Colonic mucosa (tissue), 4 donors: ENCODE results near the gene ACBD6. TPM values are rescaled to one million over a fixed set of nuclear protein-coding genes. Genes with fewer than 3 reads are reported as not detected.

Source experiments
- DNase-seq: peaks from one replicate; pipeline ENCODE4 v3.0.0-alpha.2; 2020
- H3K27ac ChIP-seq: fragments of 200-600 bp; one replicate; pipeline ENCODE4 v1.8.0; 2021
- H3K27me3 ChIP-seq: fragments of 200-600 bp; one replicate; pipeline ENCODE4 v1.8.0; 2021
- H3K36me3 ChIP-seq: fragments of 200-600 bp; one replicate; pipeline ENCODE4 v1.8.0; 2021
- H3K4me1 ChIP-seq: fragments of 200-600 bp; one replicate; pipeline ENCODE4 v1.8.0; 2021; ENCODE audit warnings: mild to moderate bottlenecking
- H3K4me3 ChIP-seq: fragments of 200-600 bp; one replicate; pipeline ENCODE4 v1.8.0; 2021
- H3K9ac ChIP-seq, 2 donors: one replicate each; pipeline ENCODE4 v1.7.0; 2013; ENCODE audit warnings: control low read depth in 2 of 2, low read depth in 2 of 2, low read length in 2 of 2
- H3K9me3 ChIP-seq: fragments of 200-600 bp; one replicate; pipeline ENCODE4 v1.8.0; 2021
- intact Hi-C: fragments of 100-400 bp; cut with DNase I; formaldehyde crosslinking; loops from one replicate; pipeline ENCODE4 v1.14.1; 2022
- total RNA-seq, 2 donors: library from RNA; stranded (reverse); fragmentation: NEBNext Ultra II Directional in 1 of 2; extraction: Animal tissue kit (Norgen Biotek cat#: 25700) in 1 of 2; gene quantifications; one replicate each; pipeline ENCODE4 v1.2.1, GENCODE V29; 2021
- TF ChIP-seq, protein P1 (sequence below): fragments of 200-600 bp; IDR thresholded peaks from one replicate; pipeline ENCODE4 v1.8.0; 2022; ENCODE audit warnings: antibody characterized with exemption, mild to moderate bottlenecking
- donor health status: healthy.
- donor health status: DM: no; HTN: no; CAD: no.
- donor health status: DM: no; HTN: no; CAD: no.

ACBD6 gene
- total RNA-seq, 2 donors from 2014 or later: 16.1 to 25.8 TPM

DNA sequence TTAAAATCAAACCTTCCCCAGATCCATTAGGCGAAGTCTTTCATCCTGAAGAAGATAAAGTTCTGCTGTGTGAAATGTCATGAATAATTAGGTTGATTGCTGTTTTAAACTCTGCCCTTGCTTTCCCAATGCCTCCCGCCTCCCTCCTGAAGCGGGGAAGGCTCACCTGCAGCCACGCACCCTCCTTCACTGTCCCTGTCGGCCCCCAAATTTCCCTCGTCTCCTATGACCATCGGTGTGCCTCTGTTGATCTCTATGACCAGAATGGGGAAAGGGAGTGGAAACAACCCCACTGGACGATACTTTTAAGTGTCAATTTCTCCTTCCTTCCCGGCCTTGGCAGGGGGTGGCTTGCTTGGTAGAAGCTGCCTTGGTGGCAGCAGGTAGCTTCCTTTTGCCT is 237.2 kb downstream of the ACBD6 start:
- DNase-seq: no peak
- TF ChIP-seq, protein P1, sequence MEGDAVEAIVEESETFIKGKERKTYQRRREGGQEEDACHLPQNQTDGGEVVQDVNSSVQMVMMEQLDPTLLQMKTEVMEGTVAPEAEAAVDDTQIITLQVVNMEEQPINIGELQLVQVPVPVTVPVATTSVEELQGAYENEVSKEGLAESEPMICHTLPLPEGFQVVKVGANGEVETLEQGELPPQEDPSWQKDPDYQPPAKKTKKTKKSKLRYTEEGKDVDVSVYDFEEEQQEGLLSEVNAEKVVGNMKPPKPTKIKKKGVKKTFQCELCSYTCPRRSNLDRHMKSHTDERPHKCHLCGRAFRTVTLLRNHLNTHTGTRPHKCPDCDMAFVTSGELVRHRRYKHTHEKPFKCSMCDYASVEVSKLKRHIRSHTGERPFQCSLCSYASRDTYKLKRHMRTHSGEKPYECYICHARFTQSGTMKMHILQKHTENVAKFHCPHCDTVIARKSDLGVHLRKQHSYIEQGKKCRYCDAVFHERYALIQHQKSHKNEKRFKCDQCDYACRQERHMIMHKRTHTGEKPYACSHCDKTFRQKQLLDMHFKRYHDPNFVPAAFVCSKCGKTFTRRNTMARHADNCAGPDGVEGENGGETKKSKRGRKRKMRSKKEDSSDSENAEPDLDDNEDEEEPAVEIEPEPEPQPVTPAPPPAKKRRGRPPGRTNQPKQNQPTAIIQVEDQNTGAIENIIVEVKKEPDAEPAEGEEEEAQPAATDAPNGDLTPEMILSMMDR: no peak

DNA sequence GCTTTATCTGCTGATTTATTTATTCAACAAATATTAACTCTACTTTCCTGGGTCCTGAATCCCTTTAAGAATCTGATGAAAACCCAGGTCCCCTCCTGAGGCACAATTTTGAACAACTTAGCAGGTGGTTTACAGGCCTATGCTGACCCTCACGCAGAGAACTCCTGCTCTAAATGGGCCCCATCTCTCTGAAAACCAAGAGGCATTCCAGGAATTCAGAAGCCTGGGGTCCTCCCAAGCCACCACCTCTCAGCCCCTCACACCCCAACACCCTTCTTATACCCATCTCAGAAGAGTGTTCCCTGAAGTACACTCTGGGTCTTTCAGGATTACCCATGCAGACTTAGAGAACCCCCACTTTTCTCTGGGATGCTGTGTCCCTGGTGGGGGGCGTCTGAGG is 237.8 kb downstream of the ACBD6 start:
- intact Hi-C loops: no loop called here
- H3K27ac ChIP-seq: no peak overlapping the region
- TF ChIP-seq, protein P1: no peak
- no peak overlapping the region for H3K4me3 ChIP-seq
- no peak for DNase-seq
- no peaks in the 10 kb centered on the region for H3K4me1 ChIP-seq
- no peak overlapping the region for H3K9ac ChIP-seq
- no peaks in the 10 kb centered on the region for H3K36me3 ChIP-seq
- no peaks in the 10 kb centered on the region for H3K9me3 ChIP-seq
- H3K27me3 ChIP-seq: no peaks in the 10 kb centered on the region

More for the DNA sequence above, 237.2 kb downstream of the ACBD6 start:
- intact Hi-C loops: no loop called here
- no peak overlapping the region for H3K27ac ChIP-seq
- no peak overlapping the region for H3K4me3 ChIP-seq
- H3K36me3 ChIP-seq: no peaks in the 10 kb centered on the region
- no peaks in the 10 kb centered on the region for H3K4me1 ChIP-seq
- no peak overlapping the region for H3K9ac ChIP-seq
- no peaks in the 10 kb centered on the region for H3K27me3 ChIP-seq
- no peaks in the 10 kb centered on the region for H3K9me3 ChIP-seq

DNA sequence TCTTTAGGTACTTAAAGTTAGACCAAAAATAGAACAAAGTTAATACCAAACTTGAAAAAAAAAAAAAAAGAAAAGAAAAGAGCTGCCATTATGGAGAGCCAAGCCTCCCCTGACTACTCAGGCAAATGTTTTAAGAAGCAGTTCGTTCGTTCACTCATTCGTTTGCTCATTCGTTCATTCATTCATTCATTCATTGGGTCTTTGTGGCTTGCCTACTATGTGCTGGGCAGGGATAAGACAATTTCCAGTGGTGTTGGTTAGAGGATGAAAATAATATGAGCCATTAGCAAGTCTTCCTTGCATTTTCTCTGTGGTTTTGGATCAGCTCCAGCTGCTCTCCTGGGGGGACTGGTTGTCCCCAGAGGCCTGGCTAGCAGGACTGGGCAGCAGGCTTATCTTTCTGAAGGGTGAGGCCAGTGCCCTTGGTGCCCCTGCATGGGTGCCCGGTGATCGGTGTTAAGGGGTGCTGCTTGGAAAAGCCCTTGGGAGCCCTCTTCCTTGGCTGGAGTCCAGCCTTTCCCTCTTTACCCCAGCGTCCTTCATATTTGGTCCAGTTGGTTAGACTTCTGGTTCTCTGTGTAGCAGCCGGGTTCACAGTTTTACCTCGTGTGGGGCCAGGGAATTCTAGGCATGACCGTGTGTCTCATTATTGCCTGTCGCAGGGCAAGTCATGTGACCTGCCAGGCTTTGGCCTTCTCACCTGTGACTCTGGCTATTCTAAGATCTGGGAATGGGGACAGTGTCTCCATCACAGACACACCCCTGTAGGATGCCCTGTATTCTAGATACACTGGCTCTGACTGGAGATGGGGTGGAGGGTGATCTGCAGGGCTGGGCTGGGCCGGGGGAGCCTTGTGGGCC is 239.5 kb downstream of the ACBD6 start:
- H3K27ac ChIP-seq: no peak overlapping the region
- no peak overlapping the region for H3K9ac ChIP-seq
- intact Hi-C loops: no loop called here
- no peaks in the 10 kb centered on the region for H3K4me1 ChIP-seq
- H3K9me3 ChIP-seq: no peaks in the 10 kb centered on the region
- no peaks in the 10 kb centered on the region for H3K36me3 ChIP-seq
- TF ChIP-seq, protein P1: no peak
- no peak overlapping the region for H3K4me3 ChIP-seq
- H3K27me3 ChIP-seq: peaks cover 8% of the 10 kb centered on the region
- DNase-seq: no peak

DNA sequence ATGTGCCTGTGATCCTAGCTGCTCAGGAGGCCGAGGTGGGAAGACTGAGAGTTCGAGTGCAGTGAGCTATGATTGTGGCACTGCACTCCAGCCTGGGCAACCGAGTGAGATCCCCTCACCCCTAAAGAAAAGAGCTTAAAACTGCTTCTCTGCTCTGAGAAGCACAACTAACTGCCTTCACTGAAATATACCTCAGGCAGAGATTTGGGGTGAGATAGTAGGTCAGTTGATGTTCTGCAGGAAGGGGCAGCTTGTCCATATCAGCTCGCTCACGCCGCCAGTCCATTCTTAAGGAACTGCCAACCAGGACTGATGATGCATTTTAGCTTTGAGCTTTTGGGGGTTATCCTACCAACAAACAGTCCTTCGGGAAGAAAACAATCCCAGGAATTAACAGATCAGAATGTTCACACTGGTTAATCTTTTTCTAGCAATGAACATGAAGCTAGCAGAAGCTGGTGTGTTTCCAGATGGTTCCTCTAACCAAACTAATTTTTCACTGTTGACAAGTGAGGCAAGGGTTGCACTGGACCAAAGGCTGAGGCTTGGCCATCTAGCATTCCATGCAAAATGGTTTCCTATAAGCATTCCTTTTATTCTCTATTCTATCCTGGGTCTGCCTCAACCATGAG is 240.7 kb downstream of the ACBD6 start:
- Histone ChIP-seq H3K4me3 (no peak overlapping the region), H3K4me1 (no peaks in the 10 kb centered on the region), H3K9ac (no peak overlapping the region), H3K36me3 (no peaks in the 10 kb centered on the region), H3K27ac (no peak overlapping the region), H3K9me3 (no peaks in the 10 kb centered on the region), H3K27me3 (peaks cover 8% of the 10 kb centered on the region)
- DNase-seq: no peak
- TF ChIP-seq, protein P1: no peak
- intact Hi-C loops: no loop called here

DNA sequence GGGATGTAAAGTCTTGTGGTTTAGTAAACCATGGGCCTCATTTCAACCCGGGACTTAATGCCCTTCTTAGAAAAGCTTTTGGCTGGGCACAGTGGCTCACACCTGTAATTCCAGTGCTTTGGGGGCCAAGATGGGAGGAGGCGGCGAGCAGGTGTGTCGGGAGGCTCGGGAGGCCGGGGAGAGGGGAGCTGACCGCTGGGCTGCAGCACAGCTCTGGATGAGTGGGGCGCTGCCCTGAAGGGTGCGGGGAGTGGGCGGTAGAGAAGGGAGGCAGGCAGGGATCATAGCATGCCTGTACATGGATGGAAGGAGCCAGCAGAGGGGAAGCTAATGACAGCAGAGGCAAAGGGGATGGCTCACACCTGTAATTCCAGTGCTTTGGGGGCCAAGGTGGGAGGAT is 241.3 kb downstream of the ACBD6 start:
- DNase-seq: no peak
- no peaks in the 10 kb centered on the region for H3K36me3 ChIP-seq

More for the DNA sequence above, 241.3 kb downstream of the ACBD6 start:
- H3K9ac ChIP-seq: no peak overlapping the region
- intact Hi-C loops: no loop called here
- H3K9me3 ChIP-seq: no peaks in the 10 kb centered on the region
- H3K4me3 ChIP-seq: no peak overlapping the region
- no peaks in the 10 kb centered on the region for H3K4me1 ChIP-seq
- TF ChIP-seq, protein P1: no peak
- H3K27me3 ChIP-seq: peaks cover 8% of the 10 kb centered on the region
- H3K27ac ChIP-seq: no peak overlapping the region
